K562 (cell line): Measurements from ENCODE around the gene CRKL. TPM values are rescaled to one million over a fixed set of nuclear protein-coding genes. Genes with fewer than 3 reads are reported as not detected.

Experiments
- EHMT2 ChIP-seq: fragments of 450-650 bp; IDR thresholded peaks from 2 replicates; pipeline ENCODE4 v1.6.1; 2018; ENCODE audit warnings: antibody characterized with exemption
- FOXA3 ChIP-seq, 2 experiments: fragments of 450-650 bp in 1 of 2; sonication (generic) in 1 of 2; formaldehyde crosslinking; IDR thresholded peaks in 1 of 2; conservative IDR thresholded peaks in 1 of 2; 2 replicates each; pipeline versions ENCODE4 v1.4.0 to v1.8.0; 2020 to 2022; ENCODE audit warnings: mild to moderate bottlenecking in 2 of 2, missing genetic modification reagents in 1 of 2
- KLF16 ChIP-seq: IDR thresholded peaks from 2 replicates; pipeline ENCODE4 v1.6.1; 2016; ENCODE audit warnings: antibody characterized with exemption
- PHTF2 ChIP-seq: fragments of 250-450 bp; sonication (Bioruptor Pico); IDR thresholded peaks from 2 replicates; pipeline ENCODE4 v1.5.0; 2021; ENCODE audit warnings: mild to moderate bottlenecking
- RBBP5 ChIP-seq: fragments of 200-600 bp; sonication (generic); IDR thresholded peaks from 2 replicates; pipeline ENCODE4 v1.6.1; 2012; ENCODE audit warnings: borderline replicate concordance, mild to moderate bottlenecking, low read length, control low read depth, inconsistent platforms; ENCODE audit not compliant: insufficient read depth, poor library complexity, severe bottlenecking
- SP1 ChIP-seq: sonication (generic); formaldehyde crosslinking; IDR thresholded peaks from 2 replicates; pipeline ENCODE4 v1.8.1; 2022; ENCODE audit warnings: mild to moderate bottlenecking, missing genetic modification reagents
- ZNF263 ChIP-seq: sonication (generic); formaldehyde crosslinking; IDR thresholded peaks from 2 replicates; pipeline ENCODE4 v1.8.0; 2022; ENCODE audit warnings: mild to moderate bottlenecking, missing genetic modification reagents, borderline replicate concordance
- ZNF316 ChIP-seq: fragments of 450-650 bp; IDR thresholded peaks from 2 replicates; pipeline ENCODE4 v1.6.1; 2016
- polyA plus RNA-seq, 8 experiments: library from polyadenylated mRNA; depleted of rRNA in 4 of 8; stranded (reverse) in 5 of 8; unstranded in 3 of 8; fragments of >200 nt; fragmentation: Nextera tagmentation in 2 of 8; fragmentation: Illumina TruSeq in 1 of 8; extraction: Ambion mirVana in 2 of 8; extraction: Trizol in 1 of 8; gene quantifications; 2 replicates each; pipeline versions ENCODE4 v1.2.1 to v1.2.3, GENCODE V29; 2011 to 2014; ENCODE audit warnings: inconsistent platforms in 1 of 8, missing spikeins in 1 of 8
- total RNA-seq, 7 experiments: library from RNA; depleted of rRNA in 6 of 7; stranded (reverse); fragments of >200 nt in 6 of 7; fragmentation: Illumina TruSeq in 2 of 7; extraction: Trizol in 2 of 7; gene quantifications; 2 replicates each; pipeline versions ENCODE4 v1.2.1 to v1.2.3, GENCODE V29; 2011 to 2021; ENCODE audit warnings: low replicate concordance in 1 of 7
- TF ChIP-seq, protein P1 (sequence below): sonication (generic); IDR thresholded peaks from 2 replicates; pipeline ENCODE4 v1.6.1; 2016
- TF ChIP-seq, protein P2 (sequence below): sonication (generic); formaldehyde crosslinking; IDR thresholded peaks from 2 replicates; pipeline ENCODE4 v1.8.0; 2022; ENCODE audit warnings: mild to moderate bottlenecking, low read depth, missing genetic modification reagents
- TF ChIP-seq, protein P3 (sequence below), 2 experiments: fragments of 250-450 bp in 1 of 2; fragments of 450-650 bp in 1 of 2; sonication (Bioruptor Pico) in 1 of 2; IDR thresholded peaks; 2 replicates each; pipeline versions ENCODE4 v1.6.1 to v1.8.0; 2016 to 2021; ENCODE audit warnings: mild to moderate bottlenecking in 2 of 2, moderate library complexity in 2 of 2, missing compliant biosample characterization in 1 of 2, missing genetic modification characterization in 1 of 2

Gene CRKL
- total and polyA plus RNA-seq, 9 of the 15 experiments (the other 6 are each of a cell fraction or from before 2014, with no cell fraction given), result 100 to 263 (median 124) TPM

DNA sequence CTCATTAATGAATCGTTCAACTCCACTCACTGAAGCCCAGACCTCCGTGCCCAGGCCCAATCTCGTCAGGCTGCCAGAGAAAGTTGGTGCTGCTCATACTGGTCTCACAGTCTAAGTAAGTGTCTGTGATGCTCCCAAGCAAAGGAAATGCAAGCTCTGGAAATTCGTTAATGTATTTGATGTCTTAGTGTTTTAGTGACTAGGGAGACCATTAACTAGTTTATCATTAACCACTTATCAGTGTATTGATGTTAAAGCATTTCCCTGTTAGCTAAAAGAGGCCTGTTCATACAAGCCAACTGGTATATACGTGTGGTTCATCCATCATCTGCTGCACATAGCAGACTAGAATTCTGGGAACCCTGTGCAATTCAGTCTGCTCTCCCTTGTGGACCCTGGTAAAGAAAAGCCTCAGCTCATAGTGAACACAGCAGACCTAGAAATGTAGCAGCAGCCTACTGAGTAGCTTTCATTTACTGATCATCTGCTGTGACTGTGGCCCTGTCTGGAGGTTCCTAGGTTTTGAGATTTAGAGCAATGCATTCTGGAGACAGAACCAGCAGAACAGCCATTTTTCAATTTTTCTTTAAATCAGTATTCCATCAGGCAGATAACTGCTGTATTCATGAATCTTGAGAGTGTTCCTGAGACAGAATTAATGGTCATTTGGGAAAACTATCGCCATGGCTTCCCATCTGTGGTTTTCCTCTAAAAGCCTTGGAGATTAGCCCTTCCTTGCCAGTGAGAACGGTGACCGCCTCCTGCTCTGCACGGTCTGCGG lies 34.1 kb downstream of the CRKL start (continued):
- TF ChIP-seq EHMT2 (no peak), KLF16 (no peak), ZNF316 (no peak), PHTF2 (CRISPR knock-in tag) (peak; percentile 27; the same call in 1 of the 2 replicates), RBBP5 (peak; percentile 49), ZNF263 (CRISPR knock-in tag) (0 out of 2 replicates have a peak, but pooled peaks have one; percentile 31), SP1 (CRISPR knock-in tag) (peak; percentile 67; the same call in 1 of the 2 replicates), FOXA3 (CRISPR knock-in tag; conservative IDR thresholded peaks at IDR 0.05 in 1 of 2, IDR thresholded peaks at IDR 0.05 in 1 of 2) (0 out of 4 replicates have a peak, but pooled peaks of 1 of the 2 experiments have one; percentile 3)
- TF ChIP-seq, protein P1, sequence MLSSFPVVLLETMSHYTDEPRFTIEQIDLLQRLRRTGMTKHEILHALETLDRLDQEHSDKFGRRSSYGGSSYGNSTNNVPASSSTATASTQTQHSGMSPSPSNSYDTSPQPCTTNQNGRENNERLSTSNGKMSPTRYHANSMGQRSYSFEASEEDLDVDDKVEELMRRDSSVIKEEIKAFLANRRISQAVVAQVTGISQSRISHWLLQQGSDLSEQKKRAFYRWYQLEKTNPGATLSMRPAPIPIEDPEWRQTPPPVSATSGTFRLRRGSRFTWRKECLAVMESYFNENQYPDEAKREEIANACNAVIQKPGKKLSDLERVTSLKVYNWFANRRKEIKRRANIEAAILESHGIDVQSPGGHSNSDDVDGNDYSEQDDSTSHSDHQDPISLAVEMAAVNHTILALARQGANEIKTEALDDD, result peak; percentile 59; the same call in 1 of the 2 replicates
- TF ChIP-seq, protein P2, sequence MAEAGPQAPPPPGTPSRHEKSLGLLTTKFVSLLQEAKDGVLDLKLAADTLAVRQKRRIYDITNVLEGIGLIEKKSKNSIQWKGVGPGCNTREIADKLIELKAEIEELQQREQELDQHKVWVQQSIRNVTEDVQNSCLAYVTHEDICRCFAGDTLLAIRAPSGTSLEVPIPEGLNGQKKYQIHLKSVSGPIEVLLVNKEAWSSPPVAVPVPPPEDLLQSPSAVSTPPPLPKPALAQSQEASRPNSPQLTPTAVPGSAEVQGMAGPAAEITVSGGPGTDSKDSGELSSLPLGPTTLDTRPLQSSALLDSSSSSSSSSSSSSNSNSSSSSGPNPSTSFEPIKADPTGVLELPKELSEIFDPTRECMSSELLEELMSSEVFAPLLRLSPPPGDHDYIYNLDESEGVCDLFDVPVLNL (CRISPR knock-in tag), result 0 out of 2 replicates have a peak, but pooled peaks have one; percentile 60
- TF ChIP-seq, protein P3, sequence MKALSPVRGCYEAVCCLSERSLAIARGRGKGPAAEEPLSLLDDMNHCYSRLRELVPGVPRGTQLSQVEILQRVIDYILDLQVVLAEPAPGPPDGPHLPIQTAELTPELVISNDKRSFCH (CRISPR knock-in tag; IDR thresholded peaks at IDR 0.05), result 0 out of 2 replicates have a peak, but pooled peaks have one; percentile 13
- TF ChIP-seq, protein P3 (tag; IDR thresholded peaks at IDR 0.05), result no peak
